IPS-NIHi11 (cell line): ENCODE measurements around the gene ADCY5.
"Not testable (repeated sequence)": the region's sequence is repeated elsewhere in the genome, so short reads cannot be mapped to it uniquely, and the experiment has no call there.

Source experiments
- DNase-seq: peaks from one replicate; pipeline ENCODE4 v3.0.0; 2012; ENCODE audit warnings: mixed read lengths, low spot score

The ADCY5 gene

GRCh38 chr3:123261666-123262065 lies 187.2 kb downstream of the ADCY5 start:
- no peak for DNase-seq

GRCh38 chr3:123258811-123259420 lies 190.0 kb downstream of the ADCY5 start:
- DNase-seq: no peak

DNA sequence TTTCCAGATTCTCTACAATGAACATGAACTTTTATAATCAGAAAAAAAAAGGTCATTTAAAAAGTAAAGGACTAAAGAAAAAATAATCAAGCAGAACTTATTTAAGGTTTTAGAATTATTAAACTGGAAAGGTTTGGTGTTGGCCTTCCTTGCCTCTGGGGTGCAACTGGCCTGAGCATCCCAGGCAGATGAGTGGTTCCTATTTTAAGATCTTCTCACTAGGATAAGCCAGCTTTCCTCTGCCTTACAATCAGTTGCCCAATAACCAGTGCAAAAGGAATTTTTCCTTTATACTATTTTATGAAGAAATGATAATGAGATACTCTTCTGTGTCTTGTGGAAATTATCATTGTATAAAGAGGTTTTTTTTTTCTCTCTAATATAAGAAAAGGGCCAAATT lies 190.5 kb downstream of the ADCY5 start:
- DNase-seq: no peak

- DNase-seq: no peak
Measured at GRCh38 chr3:123256256-123256655, 192.6 kb downstream of the ADCY5 start.

- no peak for DNase-seq
Measured at GRCh38 chr3:123246866-123247265, 202.0 kb downstream of the ADCY5 start.

GRCh38 chr3:123244128-123244527 lies 204.8 kb downstream of the ADCY5 start:
- DNase-seq: peak; percentile 23

DNA sequence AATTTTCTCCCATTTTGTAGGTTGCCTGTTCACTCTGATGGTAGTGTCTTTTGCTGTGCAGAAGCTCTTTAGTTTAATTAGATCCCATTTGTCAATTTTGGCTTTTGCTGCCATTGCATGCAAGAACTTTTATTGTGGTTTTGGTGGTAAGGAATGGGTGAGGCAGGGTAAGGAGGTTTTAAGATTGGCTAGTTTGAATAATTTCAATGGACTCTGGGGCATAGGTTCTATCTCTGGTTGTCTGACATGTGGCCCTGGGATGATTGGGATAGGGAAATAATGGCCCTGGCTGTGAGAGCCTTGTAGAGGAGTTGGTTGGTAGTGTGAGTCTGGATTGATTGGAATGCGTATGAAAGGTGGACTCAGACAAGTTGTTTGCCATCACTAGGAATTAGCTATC lies 209.1 kb downstream of the ADCY5 start:
- DNase-seq: no peak

DNA sequence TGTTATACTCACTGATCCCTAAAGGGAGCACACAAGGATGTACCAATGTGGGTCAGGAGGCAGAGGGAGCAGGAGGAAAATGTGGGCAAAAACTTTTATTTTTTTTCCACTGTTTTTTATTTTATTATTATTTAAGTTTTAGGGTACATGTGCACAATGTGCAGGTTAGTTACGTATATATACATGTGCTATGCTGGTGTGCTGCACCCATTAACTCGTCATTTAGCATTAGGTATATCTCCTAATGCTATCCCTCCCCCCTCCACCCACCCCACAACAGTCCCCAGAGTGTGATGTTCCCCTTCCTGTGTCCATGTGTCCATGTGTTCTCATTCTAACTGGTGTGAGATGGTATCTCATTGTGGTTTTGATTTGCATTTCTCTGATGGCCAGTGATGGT lies 209.7 kb downstream of the ADCY5 start:
- not testable (repeated sequence) for DNase-seq

DNA sequence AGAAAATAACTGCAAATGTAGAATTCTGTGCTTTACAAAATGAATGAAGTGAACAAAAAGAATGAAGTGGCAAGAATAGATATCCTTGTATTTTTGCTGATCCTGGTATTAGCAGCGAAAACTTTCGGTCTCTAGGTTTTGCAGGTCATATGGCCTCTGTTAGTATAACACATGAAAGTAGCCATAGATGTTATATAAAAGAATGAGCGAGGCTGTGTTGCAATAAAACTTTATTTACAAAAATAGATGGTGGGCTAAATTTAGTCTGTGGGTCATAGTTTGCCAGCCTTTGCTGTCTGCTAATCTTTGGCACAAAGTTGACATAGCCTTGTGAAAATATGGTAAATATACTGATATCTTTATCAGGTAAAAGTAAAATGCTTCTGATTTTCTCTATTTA lies 212.0 kb downstream of the ADCY5 start:
- DNase-seq: no peak
